Measurements from ENCODE around the gene LGALS12. TPM values are rescaled to one million over a fixed set of nuclear protein-coding genes. Genes with fewer than 3 reads are reported as not detected.

LGALS12 gene
- total and polyA plus RNA-seq, 7 donors = 3.9 to 5.4 TPM; not detected in 5

- 84 to 90% methylated on average over 3 of the region's 3 CpGs for WGBS, 2 donors
- intact Hi-C loops (cut with DNase I) = no loop called here
- H3K27ac ChIP-seq = no peak overlapping the region
These were observed 20.1 kb upstream of the LGALS12 start for GRCh38 chr11:63485777-63486176.

GRCh38 chr11:63488789-63489188 lies 17.1 kb upstream of the LGALS12 start:
- Histone ChIP-seq H3K4me3 (no peak overlapping the region), H3K9me3 (peaks cover 0 to 11% (median 0%) of the 10 kb centered on the region in 4 donors), H3K36me3 (no peaks in the 10 kb centered on the region), H3K27me3 (no peaks in the 10 kb centered on the region), H3K4me1 (peaks cover 0 to 21% (median 14%) of the 10 kb centered on the region in 4 donors), H3K27ac (peak overlapping the region in 3 of 4 donors; percentile 18 to 85 (median 80))
- TF ChIP-seq POLR2AphosphoS5 (IDR thresholded peaks at IDR 0.05) (no peak), CTCF (IDR thresholded peaks at IDR 0.05) (no peak), POLR2A (IDR thresholded peaks at IDR 0.05) (no peak), EP300 (IDR thresholded peaks at IDR 0.05) (no peak)
- DNase-seq = no peak
- intact Hi-C loops (cut with DNase I) = no loop called here
- 76 to 83% methylated on average over 1 of the region's 1 CpG for whole genome bisulfite sequencing, 2 donors

More at GRCh38 chr11:63485777-63486176, 20.1 kb upstream of the LGALS12 start:
- no peak for DNase-seq
- no peak overlapping the region for H3K4me3 ChIP-seq
- H3K27me3 ChIP-seq = no peaks in the 10 kb centered on the region
- H3K4me1 ChIP-seq = peaks cover 0 to 7% (median 2%) of the 10 kb centered on the region in 4 donors
- peaks cover 0 to 11% (median 0%) of the 10 kb centered on the region in 4 donors for H3K9me3 ChIP-seq
- H3K36me3 ChIP-seq = no peaks in the 10 kb centered on the region
- TF ChIP-seq POLR2A (IDR thresholded peaks at IDR 0.05) (no peak), CTCF (IDR thresholded peaks at IDR 0.05) (no peak), POLR2AphosphoS5 (IDR thresholded peaks at IDR 0.05) (no peak)

GRCh38 chr11:63489879-63490278 lies 16.0 kb upstream of the LGALS12 start:
- peaks cover 0 to 7% (median 0%) of the 10 kb centered on the region in 4 donors for H3K9me3 ChIP-seq
- H3K27me3 ChIP-seq = no peaks in the 10 kb centered on the region
- TF ChIP-seq POLR2AphosphoS5 (IDR thresholded peaks at IDR 0.05) = no peak
- TF ChIP-seq CTCF (IDR thresholded peaks at IDR 0.05) = no peak
- no peak for TF ChIP-seq POLR2A (IDR thresholded peaks at IDR 0.05)
- no peak for TF ChIP-seq EP300 (IDR thresholded peaks at IDR 0.05)
- H3K36me3 ChIP-seq = no peaks in the 10 kb centered on the region
- H3K4me3 ChIP-seq = peak overlapping the region in 1 of 4 donors; percentile 59
- 72 to 75% methylated on average over 3 of the region's 3 CpGs for WGBS, 2 donors
- H3K4me1 ChIP-seq = peaks cover 0 to 23% (median 16%) of the 10 kb centered on the region in 4 donors
- intact Hi-C loops (cut with DNase I) = loop anchor here (5.0 kb wide), 1 partner anchor 122 kb away; the partner anchor contains the start of gene PLAAT3
- peak overlapping the region; percentile 76 to 86 (median 82) for H3K27ac ChIP-seq
- no peak for DNase-seq

- H3K4me1 ChIP-seq = peaks cover 0 to 31% (median 18%) of the 10 kb centered on the region in 4 donors
- H3K9me3 ChIP-seq = peaks cover 0 to under 1% (median 0%) of the 10 kb centered on the region in 4 donors
- H3K27ac ChIP-seq = peak within 1 kb of the TSS; percentile 76 to 86 (median 82)
- intact Hi-C loops (cut with DNase I) = loop anchor here (5.0 kb wide), 1 partner anchor 122 kb away; the partner anchor contains the start of gene PLAAT3
- DNase-seq = peak; percentile 76
- no peaks in the 10 kb centered on the region for H3K36me3 ChIP-seq
- no peak for TF ChIP-seq POLR2A (IDR thresholded peaks at IDR 0.05)
- peak in 3 of 4 donors; percentile 3 to 54 (median 48) for TF ChIP-seq POLR2AphosphoS5 (IDR thresholded peaks at IDR 0.05)
- peak within 1 kb of the TSS; percentile 54 to 65 (median 57) for H3K4me3 ChIP-seq
- H3K27me3 ChIP-seq = no peaks in the 10 kb centered on the region
- WGBS, 2 donors = 4 to 12% methylated on average over 60 of the region's 60 CpGs
These were observed 15.2 kb upstream of the LGALS12 start, which contains the start of gene PLAAT5 for GRCh38 chr11:63490551-63491239. TSS of gene PLAAT5 (minus strand) at chr11:63491167. CDS start at chr11:63491034, 133 bp downstream.

GRCh38 chr11:63491240-63491587 lies 14.7 kb upstream of the LGALS12 start:
- Histone ChIP-seq H3K36me3 (no peaks in the 10 kb centered on the region), H3K9me3 (no peaks in the 10 kb centered on the region), H3K4me1 (peaks cover 0 to 31% (median 18%) of the 10 kb centered on the region in 4 donors), H3K27me3 (no peaks in the 10 kb centered on the region), H3K27ac (peak overlapping the region; percentile 76 to 86 (median 82)), H3K4me3 (peak overlapping the region; percentile 54 to 65 (median 57))
- WGBS, 2 donors = 1% methylated on average over 13 of the region's 13 CpGs
- intact Hi-C loops (cut with DNase I) = loop anchor here (5.0 kb wide), 1 partner anchor 121 kb away; the partner anchor contains the start of gene PLAAT3
- TF ChIP-seq CTCF (IDR thresholded peaks at IDR 0.05) = no peak
- no peak for TF ChIP-seq POLR2AphosphoS5 (IDR thresholded peaks at IDR 0.05)
- no peak for TF ChIP-seq POLR2A (IDR thresholded peaks at IDR 0.05)
- TF ChIP-seq EP300 (IDR thresholded peaks at IDR 0.05) = no peak
- no peak for DNase-seq
